Activated CD8-positive, alpha-beta T cell treated with anti-CD3 and anti-CD28 coated beads for 36 hours (primary cell): ENCODE measurements around the gene ANKRD33B. TPM values are rescaled to one million over a fixed set of nuclear protein-coding genes. Genes with fewer than 3 reads are reported as not detected.

Experiments
- ATAC-seq: fragments of 200-7000 bp; cut with Tn5 transposase; one replicate; pipeline ENCODE4 v1.10.0; 2021; ENCODE audit warnings: mild to moderate bottlenecking, moderate library complexity
- CTCF ChIA-PET: fragments of 350-600 bp; sonication (Branson Sonifier 250); formaldehyde crosslinking; loops from one replicate; lab custom pipeline; 2021; ENCODE audit warnings: antibody characterized with exemption; lab: Charles Lee
- POLR2A ChIA-PET: fragments of 350-600 bp; sonication (Branson Sonifier 250); formaldehyde crosslinking; loops from one replicate; lab custom pipeline; 2021; ENCODE audit warnings: antibody characterized with exemption; lab: Charles Lee
- DNase-seq: peaks from one replicate; pipeline ENCODE4 v3.0.0-alpha.2; 2020
- H3K27ac Mint-ChIP-seq: one replicate; pipeline ENCODE4 v1.8.0; 2021; ENCODE audit warnings: mild to moderate bottlenecking, mixed read lengths
- H3K27me3 Mint-ChIP-seq: one replicate; pipeline ENCODE4 v1.8.0; 2021; ENCODE audit warnings: mixed read lengths
- H3K36me3 Mint-ChIP-seq: one replicate; pipeline ENCODE4 v1.8.0; 2021; ENCODE audit warnings: low read depth, mixed read lengths
- H3K4me1 Mint-ChIP-seq: one replicate; pipeline ENCODE4 v1.8.0; 2021; ENCODE audit warnings: low read depth, mixed read lengths
- H3K4me3 Mint-ChIP-seq: one replicate; pipeline ENCODE4 v1.8.0; 2021; ENCODE audit warnings: mild to moderate bottlenecking, moderate library complexity, mixed read lengths
- H3K9me3 Mint-ChIP-seq: one replicate; pipeline ENCODE4 v1.8.0; 2021; ENCODE audit warnings: mixed read lengths
- intact Hi-C: fragments of 100-400 bp; cut with micrococcal nuclease; formaldehyde crosslinking; loops from one replicate; pipeline ENCODE4 v1.10.0; 2022
- total RNA-seq, 2 experiments: library from RNA; stranded (reverse); gene quantifications; one replicate each; pipeline ENCODE4 v1.2.3, GENCODE V29; 2021
- TF ChIP-seq, protein P1 (sequence below): fragments of 200-600 bp; IDR thresholded peaks from one replicate; pipeline ENCODE4 v1.8.0; 2022; ENCODE audit warnings: antibody characterized with exemption, mild to moderate bottlenecking

The ANKRD33B gene
- total RNA-seq, 2 experiments from 2014 or later, result 13.6 to 13.8 TPM

DNA sequence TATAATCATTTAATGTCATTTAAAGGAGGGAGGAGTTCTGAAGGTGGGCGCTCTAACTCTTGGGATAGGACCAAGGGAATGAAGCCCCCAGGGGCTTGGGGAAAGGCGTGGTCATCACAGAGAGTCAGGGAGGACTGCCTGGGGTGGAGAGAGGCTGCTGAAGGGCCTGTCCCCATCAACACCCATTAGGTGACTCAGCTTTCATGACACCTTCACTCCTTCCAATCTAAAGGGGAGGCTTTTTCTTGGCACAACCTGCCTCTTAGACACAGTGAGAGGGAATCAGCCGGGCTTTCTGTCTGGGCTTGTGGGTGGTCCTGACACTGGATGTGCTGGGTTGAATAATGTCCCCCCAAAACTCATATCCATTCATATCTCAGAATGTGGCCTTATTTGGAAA is 31.4 kb upstream of the ANKRD33B start:
- ChIA-PET POLR2A (no interaction called here), CTCF (interaction anchor here (1.5 kb wide), 1 partner anchor 95 kb away, joined by 3 read pairs; no protein-coding TSS in a partner anchor)
- intact Hi-C loops, result no loop called here
- H3K27ac Mint-ChIP-seq, result no peak overlapping the region
- peak; percentile 43 for ATAC-seq
- no peak for DNase-seq
- no peak overlapping the region for H3K4me3 Mint-ChIP-seq
- H3K27me3 Mint-ChIP-seq, result peaks cover 13% of the 10 kb centered on the region
- TF ChIP-seq, protein P1, sequence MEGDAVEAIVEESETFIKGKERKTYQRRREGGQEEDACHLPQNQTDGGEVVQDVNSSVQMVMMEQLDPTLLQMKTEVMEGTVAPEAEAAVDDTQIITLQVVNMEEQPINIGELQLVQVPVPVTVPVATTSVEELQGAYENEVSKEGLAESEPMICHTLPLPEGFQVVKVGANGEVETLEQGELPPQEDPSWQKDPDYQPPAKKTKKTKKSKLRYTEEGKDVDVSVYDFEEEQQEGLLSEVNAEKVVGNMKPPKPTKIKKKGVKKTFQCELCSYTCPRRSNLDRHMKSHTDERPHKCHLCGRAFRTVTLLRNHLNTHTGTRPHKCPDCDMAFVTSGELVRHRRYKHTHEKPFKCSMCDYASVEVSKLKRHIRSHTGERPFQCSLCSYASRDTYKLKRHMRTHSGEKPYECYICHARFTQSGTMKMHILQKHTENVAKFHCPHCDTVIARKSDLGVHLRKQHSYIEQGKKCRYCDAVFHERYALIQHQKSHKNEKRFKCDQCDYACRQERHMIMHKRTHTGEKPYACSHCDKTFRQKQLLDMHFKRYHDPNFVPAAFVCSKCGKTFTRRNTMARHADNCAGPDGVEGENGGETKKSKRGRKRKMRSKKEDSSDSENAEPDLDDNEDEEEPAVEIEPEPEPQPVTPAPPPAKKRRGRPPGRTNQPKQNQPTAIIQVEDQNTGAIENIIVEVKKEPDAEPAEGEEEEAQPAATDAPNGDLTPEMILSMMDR, result no peak
- H3K4me1 Mint-ChIP-seq, result peaks cover 9% of the 10 kb centered on the region
- no peaks in the 10 kb centered on the region for H3K9me3 Mint-ChIP-seq
- no peaks in the 10 kb centered on the region for H3K36me3 Mint-ChIP-seq

DNA sequence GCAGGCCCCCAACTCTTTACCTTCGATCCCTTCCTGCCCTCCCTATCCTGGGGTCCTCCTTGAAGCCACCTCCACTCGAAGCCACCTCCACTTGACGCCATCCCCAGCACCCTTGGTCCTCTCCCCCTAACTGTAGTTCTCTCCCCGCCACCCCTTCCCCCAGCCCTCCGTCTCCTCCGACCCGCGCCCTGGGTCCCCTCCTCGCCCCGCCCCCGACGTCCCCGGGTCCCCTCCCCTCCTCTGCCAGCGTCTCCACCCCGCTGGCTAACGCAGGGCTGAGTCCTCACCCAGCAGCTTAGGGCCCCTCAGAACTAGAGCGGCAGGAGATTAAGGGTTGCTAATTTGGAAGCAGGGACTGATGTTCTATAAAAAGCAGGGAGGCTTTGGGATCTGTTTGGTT is 30.6 kb upstream of the ANKRD33B start:
- intact Hi-C loops, result no loop called here
- no peaks in the 10 kb centered on the region for H3K9me3 Mint-ChIP-seq
- H3K27ac Mint-ChIP-seq, result no peak overlapping the region
- ATAC-seq (peak; percentile 59), DNase-seq (peak; percentile 23)
- ChIA-PET CTCF (interaction anchor here (1.5 kb wide), 1 partner anchor 94 kb away, joined by 3 read pairs; no protein-coding TSS in a partner anchor), POLR2A (no interaction called here)
- peaks cover 17% of the 10 kb centered on the region for H3K4me1 Mint-ChIP-seq
- TF ChIP-seq, protein P1, result no peak
- H3K27me3 Mint-ChIP-seq, result peaks cover 17% of the 10 kb centered on the region
- H3K4me3 Mint-ChIP-seq, result no peak overlapping the region
- H3K36me3 Mint-ChIP-seq, result no peaks in the 10 kb centered on the region

DNA sequence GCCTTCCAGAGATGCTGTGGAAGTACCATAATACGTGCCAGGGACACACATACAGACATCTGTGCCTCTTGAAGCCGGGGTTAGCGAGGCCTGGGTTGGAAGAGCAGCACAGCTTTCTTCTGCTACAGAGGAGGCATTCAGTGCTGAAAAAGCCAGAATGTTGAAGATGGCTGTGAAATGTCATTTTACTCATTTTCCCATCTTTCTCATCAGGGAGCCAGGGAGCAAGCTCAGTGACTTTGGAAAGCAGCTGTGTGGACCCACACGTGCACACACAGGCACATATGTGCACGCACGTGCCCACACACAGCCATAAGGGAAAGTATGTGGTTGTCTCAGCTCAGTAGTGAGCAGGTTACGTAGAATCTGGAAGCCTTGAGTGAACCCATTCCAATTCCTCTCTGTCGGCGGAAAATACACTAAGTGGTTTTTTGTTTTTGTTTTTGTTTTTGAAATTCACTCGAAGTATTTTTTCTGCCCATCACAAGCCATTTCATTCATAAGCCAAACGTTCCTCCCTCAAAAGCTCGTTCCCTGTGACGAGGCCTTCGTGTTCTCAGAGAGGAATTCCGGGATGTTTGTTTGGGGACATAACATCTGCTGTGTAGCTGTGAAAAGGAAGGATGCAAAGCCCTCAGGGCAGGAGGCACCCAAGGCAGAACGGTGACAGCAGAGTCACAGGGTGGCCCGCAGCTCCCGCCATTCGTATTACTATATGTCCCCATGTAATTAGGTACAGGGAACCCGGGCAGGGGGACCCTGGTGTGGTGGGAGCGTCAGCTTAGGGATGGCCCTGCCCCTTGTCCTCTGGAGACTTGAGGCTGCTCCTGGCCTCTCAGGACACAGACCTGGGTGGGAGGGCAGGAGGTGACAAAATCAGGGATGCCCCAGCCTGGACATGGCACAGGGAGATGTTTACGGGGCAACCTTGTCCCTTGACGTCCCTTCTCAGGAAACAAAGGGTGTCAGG is 29.0 kb upstream of the ANKRD33B start:
- POLR2A ChIA-PET, result no interaction called here
- CTCF ChIA-PET, result no interaction called here

DNA sequence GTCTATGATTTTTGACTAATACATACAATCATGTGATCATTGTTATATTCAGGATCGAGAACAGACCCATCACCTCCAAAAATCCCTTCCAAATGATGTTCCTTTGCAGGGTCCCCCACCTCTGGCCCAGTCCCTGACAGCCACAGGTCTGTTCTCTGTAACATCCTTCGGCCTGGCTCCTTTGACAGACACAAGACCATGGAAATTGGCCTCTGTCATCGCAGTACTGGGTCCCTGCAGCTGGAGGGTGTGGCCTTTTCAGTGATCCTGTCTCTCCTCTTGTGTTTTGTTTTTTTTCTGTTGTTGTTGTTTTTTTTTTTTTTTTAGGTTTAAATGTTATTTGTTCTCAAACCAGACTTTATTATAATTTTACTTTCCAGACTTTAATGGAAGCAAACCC is 27.4 kb upstream of the ANKRD33B start:
- Mint-ChIP-seq H3K9me3 (no peaks in the 10 kb centered on the region), H3K27me3 (peaks cover 22% of the 10 kb centered on the region), H3K4me3 (no peak overlapping the region), H3K36me3 (no peaks in the 10 kb centered on the region), H3K27ac (no peak overlapping the region), H3K4me1 (peaks cover 17% of the 10 kb centered on the region)
- ATAC-seq (no peak), DNase-seq (no peak)
- ChIA-PET CTCF (no interaction called here), POLR2A (no interaction called here)
- intact Hi-C loops, result no loop called here
- TF ChIP-seq, protein P1, result no peak

More for the DNA sequence above, 29.0 kb upstream of the ANKRD33B start:
- H3K27me3 Mint-ChIP-seq, result peaks cover 24% of the 10 kb centered on the region
- H3K36me3 Mint-ChIP-seq, result no peaks in the 10 kb centered on the region
- H3K27ac Mint-ChIP-seq, result no peak overlapping the region
- no peak for ATAC-seq
- DNase-seq, result no peak
- TF ChIP-seq, protein P1, result no peak
- H3K4me1 Mint-ChIP-seq, result peaks cover 17% of the 10 kb centered on the region
- no peak overlapping the region for H3K4me3 Mint-ChIP-seq
- intact Hi-C loops, result no loop called here
- no peaks in the 10 kb centered on the region for H3K9me3 Mint-ChIP-seq

DNA sequence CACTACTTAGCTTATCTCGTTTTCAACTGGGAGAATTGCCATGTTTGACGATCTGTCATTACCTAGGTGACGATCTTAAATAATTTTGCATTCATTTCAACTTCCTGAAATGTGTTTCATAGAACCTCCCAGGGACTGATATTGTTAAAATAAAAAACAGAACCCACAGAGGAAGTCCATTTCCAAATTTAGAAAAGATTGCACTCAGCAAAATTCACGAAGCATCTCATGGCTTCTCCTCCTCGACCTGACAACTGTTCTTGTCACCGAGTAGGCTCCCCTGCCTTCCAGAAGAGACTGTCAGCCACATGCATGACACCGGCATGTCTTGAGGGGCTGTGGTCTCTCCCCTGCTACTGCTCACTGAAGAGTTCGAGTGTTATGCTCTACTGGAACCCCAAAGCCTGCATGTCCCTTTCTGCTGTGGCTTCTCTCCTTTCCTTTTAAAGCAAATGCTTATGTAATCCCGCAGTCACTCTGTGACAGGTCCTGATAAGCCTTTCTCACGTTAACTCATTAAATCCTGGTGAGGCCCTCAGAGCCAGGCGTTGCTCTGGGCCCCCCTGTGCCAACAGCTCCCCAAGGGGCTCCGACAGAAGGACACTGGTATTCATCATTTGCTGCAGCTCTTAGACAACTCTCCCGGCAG is 26.8 kb upstream of the ANKRD33B start:
- TF ChIP-seq, protein P1, result no peak
- Mint-ChIP-seq H3K4me1 (peaks cover 17% of the 10 kb centered on the region), H3K9me3 (no peaks in the 10 kb centered on the region), H3K27ac (no peak overlapping the region), H3K36me3 (no peaks in the 10 kb centered on the region), H3K27me3 (peaks cover 20% of the 10 kb centered on the region), H3K4me3 (no peak overlapping the region)
- no peak for DNase-seq
- no peak for ATAC-seq
- intact Hi-C loops, result no loop called here
- ChIA-PET POLR2A (interaction anchor here (0.6 kb wide), 1 partner anchor 48 kb away, joined by 3 read pairs; no protein-coding TSS in a partner anchor), CTCF (no interaction called here)
